Stimulated activated CD8-positive, alpha-beta memory T cell treated with anti-CD3 and anti-CD28 coated beads, Interleukin-4, amount 100 ng/mL, for 1 hour (primary cell): ENCODE measurements around the gene SLC27A5.
"Not testable (repeated sequence)": the region's sequence is repeated elsewhere in the genome, so short reads cannot be mapped to it uniquely, and the experiment has no call there.

Experiments
- DNase-seq, 2 donors: peaks; one replicate each; pipeline ENCODE4 v3.0.0-alpha.2; 2020; ENCODE audit warnings: low read depth in 2 of 2, low spot score in 1 of 2

Gene SLC27A5

GRCh38 chr19:58550362-58551122 is 38.8 kb upstream of the SLC27A5 start:
- DNase-seq = no peak

DNA sequence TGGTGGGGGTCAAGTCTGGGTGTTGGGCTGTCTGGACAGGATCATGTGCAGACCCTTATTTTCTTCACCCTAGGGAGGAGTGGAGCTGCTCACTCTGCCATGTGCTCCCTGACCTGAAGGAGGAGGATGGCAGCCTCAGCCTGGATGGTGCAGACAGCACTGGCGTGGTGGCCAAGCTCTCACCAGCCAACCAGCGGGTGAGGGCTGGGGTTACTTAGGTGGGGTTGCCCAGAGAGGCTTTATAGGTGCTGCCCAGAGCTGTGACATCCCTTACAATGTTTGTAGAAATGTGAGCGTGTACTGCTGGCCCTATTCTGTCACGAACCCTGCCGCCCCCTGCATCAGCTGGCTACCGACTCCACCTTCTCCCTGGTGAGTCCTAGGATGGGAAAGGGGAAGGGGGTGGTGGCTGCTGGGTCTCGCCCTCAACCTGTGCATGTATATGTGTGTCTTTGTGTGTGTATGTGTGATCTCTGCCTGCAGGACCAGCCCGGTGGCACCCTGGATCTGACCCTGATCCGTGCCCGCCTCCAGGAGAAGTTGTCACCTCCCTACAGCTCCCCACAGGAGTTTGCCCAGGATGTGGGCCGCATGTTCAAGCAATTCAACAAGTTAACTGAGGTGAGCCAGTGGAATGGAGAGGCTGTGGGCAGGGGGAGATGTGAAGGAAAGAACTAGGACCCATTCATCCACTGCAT is 38.0 kb upstream of the SLC27A5 start:
- DNase-seq = no peak

- no peak for DNase-seq
These were observed 37.3 kb upstream of the SLC27A5 start for GRCh38 chr19:58548859-58549663.

- DNase-seq = no peak
These were observed 35.8 kb upstream of the SLC27A5 start for GRCh38 chr19:58547323-58548312.

DNA sequence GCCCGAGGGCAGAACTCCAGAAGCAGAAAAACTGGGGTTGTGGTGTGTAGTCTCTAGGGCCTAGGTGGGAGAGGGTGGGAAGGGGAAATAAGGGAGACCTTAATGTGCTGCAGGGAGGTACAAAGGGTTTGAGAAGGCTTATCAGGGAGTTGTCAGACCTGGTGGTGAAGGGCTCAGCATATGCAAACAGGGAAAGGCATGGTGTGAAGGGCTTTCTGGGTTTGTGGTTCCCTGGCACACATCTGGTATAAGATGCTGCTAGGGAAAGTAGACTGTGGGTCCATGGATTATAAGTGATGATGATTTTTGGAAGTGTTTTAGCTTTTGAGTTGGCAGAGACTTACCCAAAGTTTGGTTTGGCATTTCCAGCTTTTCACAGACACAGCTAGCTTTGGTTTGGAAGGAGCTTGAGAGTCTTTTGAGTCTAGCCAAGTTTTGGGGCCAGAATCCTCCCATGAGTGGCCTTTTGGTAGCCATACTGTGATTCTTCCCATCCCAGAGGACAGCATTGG is 34.3 kb upstream of the SLC27A5 start:
- no peak for DNase-seq

GRCh38 chr19:58545286-58546018 is 33.7 kb upstream of the SLC27A5 start:
- no peak for DNase-seq

- peak in 1 of 2 donors; percentile 60 for DNase-seq
These were observed 32.9 kb upstream of the SLC27A5 start for GRCh38 chr19:58544591-58545285.

DNA sequence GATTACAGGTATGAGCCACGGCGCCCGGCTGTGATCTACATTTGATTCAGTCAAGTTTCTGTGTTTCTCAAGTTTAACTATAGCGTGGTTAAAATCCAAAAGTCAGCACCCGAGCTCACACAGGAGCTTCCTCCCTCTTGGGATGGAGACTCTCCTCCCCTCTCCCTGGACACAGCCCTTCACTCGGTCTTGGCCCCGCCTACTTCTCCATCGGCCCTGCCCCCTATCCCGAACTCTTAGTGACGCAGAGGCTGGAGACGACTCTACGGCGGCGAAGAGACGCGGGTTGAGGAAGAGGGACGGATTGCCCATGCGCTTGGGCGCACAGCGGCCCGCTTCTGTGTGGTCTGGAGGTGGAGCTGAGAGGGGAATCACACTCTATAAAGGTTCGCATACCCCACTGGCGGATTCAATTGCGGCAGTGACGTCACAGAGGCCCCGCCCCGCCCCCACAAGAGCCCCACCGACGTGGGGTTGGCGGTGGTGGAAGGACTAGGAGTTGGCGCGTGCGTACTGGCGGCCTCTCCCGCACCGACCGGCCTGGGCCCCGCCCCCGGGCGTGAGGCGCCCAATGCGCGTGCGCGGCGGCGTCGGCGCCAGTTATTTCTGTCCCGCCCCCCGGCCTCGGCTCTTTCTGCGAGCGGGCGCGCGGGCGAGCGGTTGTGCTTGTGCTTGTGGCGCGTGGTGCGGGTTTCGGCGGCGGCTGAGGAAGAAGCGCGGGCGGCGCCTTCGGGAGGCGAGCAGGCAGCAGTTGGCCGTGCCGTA is 32.2 kb upstream of the SLC27A5 start, which contains the start of gene TRIM28:
TRIM28 (plus strand) TSS at position 239 of the 765 bp plus-strand sequence. CDS start 694 bp downstream, outside the sequence.
- DNase-seq = peak; percentile 100

GRCh38 chr19:58542641-58543372 is 31.0 kb upstream of the SLC27A5 start:
- DNase-seq = not testable (repeated sequence)

DNA sequence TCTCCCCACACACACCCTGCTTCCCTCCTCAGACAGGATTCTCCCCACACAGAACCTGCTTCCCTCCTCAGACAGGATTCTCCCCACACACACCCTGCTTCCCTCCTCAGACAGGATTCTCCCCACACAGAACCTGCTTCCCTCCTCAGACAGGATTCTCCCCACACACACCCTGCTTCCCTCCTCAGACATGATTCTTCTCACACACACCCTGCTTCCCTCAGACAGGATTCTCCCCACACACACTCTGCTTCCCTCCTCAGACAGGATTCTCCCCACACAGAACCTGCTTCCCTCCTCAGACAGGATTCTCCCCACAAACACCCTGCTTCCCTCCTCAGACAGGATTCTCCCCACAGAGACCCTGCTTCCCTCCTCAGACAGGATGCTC is 27.4 kb upstream of the SLC27A5 start:
- not testable (repeated sequence) for DNase-seq

GRCh38 chr19:58538257-58539168 is 26.7 kb upstream of the SLC27A5 start:
- DNase-seq = no peak

GRCh38 chr19:58536852-58537798 is 25.3 kb upstream of the SLC27A5 start:
- no peak for DNase-seq

DNA sequence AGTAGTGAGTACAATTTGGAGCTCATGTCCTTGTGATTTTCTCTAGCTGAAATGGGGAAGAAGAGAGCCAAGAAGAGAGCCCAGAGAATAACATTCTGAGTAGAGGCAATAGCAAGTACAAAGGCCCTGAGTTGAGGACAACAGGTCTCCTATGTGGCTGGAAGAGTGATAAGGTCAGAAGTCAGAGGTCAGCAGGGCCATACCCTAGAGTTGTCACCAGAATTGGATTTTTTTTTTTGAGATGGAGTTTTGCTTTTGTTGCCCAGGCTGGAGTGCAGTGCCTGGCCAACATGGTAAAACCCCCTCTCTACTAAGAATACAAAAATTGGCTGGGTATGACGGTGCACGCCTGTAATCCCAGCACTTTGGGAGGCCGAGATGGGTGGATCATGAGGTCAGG is 24.1 kb upstream of the SLC27A5 start:
- DNase-seq = no peak

GRCh38 chr19:58531034-58531840 is 19.4 kb upstream of the SLC27A5 start:
- no peak for DNase-seq

DNA sequence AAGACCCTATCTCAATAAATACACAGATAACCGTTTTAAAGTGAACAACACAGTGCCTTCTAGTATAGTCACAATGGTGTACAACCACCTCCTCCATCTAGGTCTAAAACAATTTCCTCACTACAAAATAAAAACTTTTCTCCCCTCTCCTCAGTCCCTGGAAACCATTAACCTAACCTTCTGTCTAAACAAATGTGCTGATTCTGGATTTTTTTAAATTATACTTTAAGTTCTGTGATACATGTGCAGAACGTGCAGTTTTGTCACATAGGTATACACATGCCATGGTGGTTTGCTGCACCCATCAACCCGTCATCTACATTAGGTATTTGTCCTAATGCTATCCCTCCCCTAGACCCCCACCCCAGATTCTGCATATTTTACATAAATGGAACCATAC is 17.6 kb upstream of the SLC27A5 start:
- no peak for DNase-seq
